Gastroesophageal sphincter (tissue), 4 donors: ENCODE results near the gene KRTAP29-1. TPM values are rescaled to one million over a fixed set of nuclear protein-coding genes. Genes with fewer than 3 reads are reported as not detected.
"Not testable (repeated sequence)": the region's sequence is repeated elsewhere in the genome, so short reads cannot be mapped to it uniquely, and the experiment has no call there.

ENCODE experiments used
- ATAC-seq: fragments of 150-250 bp; one replicate; pipeline ENCODE4 v1.9.1; 2016; ENCODE audit warnings: mild to moderate bottlenecking, moderate library complexity
- H3K27ac ChIP-seq, 4 donors: fragments of 200-600 bp; sonication (generic) in 3 of 4; 1 replicate in 3 of 4; 2 replicates in 1 of 4; pipeline ENCODE4 v1.5.1; 2016 to 2019
- H3K27me3 ChIP-seq: fragments of 200-600 bp; sonication (generic); one replicate; pipeline ENCODE4 v1.5.1; 2019
- H3K36me3 ChIP-seq, 2 donors: fragments of 200-600 bp; sonication (generic); one replicate each; pipeline ENCODE4 v1.5.1; 2019; ENCODE audit warnings: control low read depth in 1 of 2
- H3K4me1 ChIP-seq, 3 donors: fragments of 200-600 bp; sonication (generic); 1 replicate in 2 of 3; 2 replicates in 1 of 3; pipeline ENCODE4 v1.5.1; 2016 to 2019; ENCODE audit warnings: control low read depth in 2 of 3
- H3K4me3 ChIP-seq, 2 donors: fragments of 200-600 bp; sonication (generic); one replicate each; pipeline ENCODE4 v1.5.1; 2019; ENCODE audit warnings: mild to moderate bottlenecking in 1 of 2, moderate library complexity in 1 of 2
- H3K9me3 ChIP-seq, 3 donors: fragments of 200-600 bp; sonication (generic); one replicate each; pipeline ENCODE4 v1.5.1; 2017 to 2019; ENCODE audit warnings: control low read depth in 2 of 3
- CTCF ChIP-seq, 4 experiments: fragments of 200-600 bp in 2 of 4; fragments of 450-650 bp in 2 of 4; sonication (generic) in 1 of 4; IDR thresholded peaks; one replicate each; pipeline ENCODE4 v1.5.1; 2017 to 2019; ENCODE audit warnings: antibody characterized with exemption in 4 of 4, mild to moderate bottlenecking in 2 of 4, moderate library complexity in 2 of 4
- EP300 ChIP-seq: sonication (generic); formaldehyde crosslinking; IDR thresholded peaks from one replicate; pipeline ENCODE4 v1.6.1; 2017; ENCODE audit warnings: antibody characterized with exemption, mild to moderate bottlenecking
- POLR2A ChIP-seq, 2 donors: fragments of 450-650 bp; IDR thresholded peaks; one replicate each; pipeline ENCODE4 v1.6.1; 2017; ENCODE audit warnings: antibody characterized with exemption in 2 of 2, mild to moderate bottlenecking in 2 of 2, moderate library complexity in 1 of 2
- POLR2AphosphoS5 ChIP-seq: sonication (generic); formaldehyde crosslinking; IDR thresholded peaks from one replicate; pipeline ENCODE4 v1.6.1; 2017; ENCODE audit warnings: antibody characterized with exemption
- WGBS, 2 donors: methylation state at CpG; one replicate each; pipeline ENCODE4 v1.1.5; 2018; ENCODE audit warnings: low coverage in 1 of 2; 5-methylcytosine and 5-hydroxymethylcytosine counted together
- total RNA-seq, 4 donors: library from RNA; depleted of rRNA; stranded (reverse); fragments of >200 nt; gene quantifications; one replicate each; pipeline ENCODE4 v1.1.0, GENCODE V29; 2016

KRTAP29-1 gene
- total RNA-seq, 4 donors from 2014 or later = not detected

GRCh38 chr17:41265078-41265477, 37.6 kb downstream of the KRTAP29-1 start, which contains the start of gene KRTAP9-6:
KRTAP9-6 (plus strand) TSS chr17:41265378; CDS start chr17:41265378, 0 bp downstream.
- Histone ChIP-seq H3K4me3 (no peak within 1 kb of the TSS), H3K4me1 (no peaks in the 10 kb centered on the region), H3K27me3 (peaks cover 10% of the 10 kb centered on the region), H3K9me3 (no peaks in the 10 kb centered on the region), H3K36me3 (no peaks in the 10 kb centered on the region), H3K27ac (no peak within 1 kb of the TSS)
- no peak for ATAC-seq
- 38 to 70% methylated on average over 2 of the region's 2 CpGs for WGBS, 2 donors
- TF ChIP-seq POLR2AphosphoS5 = no peak
- no peak for TF ChIP-seq CTCF (IDR thresholded peaks at IDR 0.05)
- TF ChIP-seq EP300 = no peak
- TF ChIP-seq POLR2A (IDR thresholded peaks at IDR 0.05) = no peak

- 81 to 88% methylated on average over 1 to 3 of the region's 3 CpGs for WGBS, 2 donors
- H3K4me1 ChIP-seq = no peaks in the 10 kb centered on the region
- ATAC-seq = no peak
- TF ChIP-seq EP300 = no peak
- no peak for TF ChIP-seq POLR2A (IDR thresholded peaks at IDR 0.05)
- no peak for TF ChIP-seq POLR2AphosphoS5
- TF ChIP-seq CTCF (IDR thresholded peaks at IDR 0.05) = no peak
- H3K27ac ChIP-seq = no peak overlapping the region
- no peak overlapping the region for H3K4me3 ChIP-seq
- H3K27me3 ChIP-seq = peaks cover 10% of the 10 kb centered on the region
- no peaks in the 10 kb centered on the region for H3K9me3 ChIP-seq
- H3K36me3 ChIP-seq = no peaks in the 10 kb centered on the region
Observed at GRCh38 chr17:41264599-41264998, 38.1 kb downstream of the KRTAP29-1 start.

GRCh38 chr17:41263212-41263611, 39.4 kb downstream of the KRTAP29-1 start:
- 54 to 58% methylated on average over 2 of the region's 2 CpGs for WGBS, 2 donors
- H3K27me3 ChIP-seq = peaks cover 21% of the 10 kb centered on the region
- no peaks in the 10 kb centered on the region for H3K9me3 ChIP-seq
- H3K4me3 ChIP-seq = no peak overlapping the region
- no peaks in the 10 kb centered on the region for H3K36me3 ChIP-seq
- H3K27ac ChIP-seq = no peak overlapping the region
- no peak for ATAC-seq
- TF ChIP-seq POLR2AphosphoS5 = no peak
- no peak for TF ChIP-seq CTCF (IDR thresholded peaks at IDR 0.05)
- no peak for TF ChIP-seq EP300
- no peak for TF ChIP-seq POLR2A (IDR thresholded peaks at IDR 0.05)
- no peaks in the 10 kb centered on the region for H3K4me1 ChIP-seq

GRCh38 chr17:41258406-41258805, 44.2 kb downstream of the KRTAP29-1 start:
- H3K36me3 ChIP-seq = no peaks in the 10 kb centered on the region
- TF ChIP-seq POLR2AphosphoS5 (no peak), EP300 (no peak), POLR2A (IDR thresholded peaks at IDR 0.05) (no peak), CTCF (IDR thresholded peaks at IDR 0.05) (no peak)
- H3K9me3 ChIP-seq = no peaks in the 10 kb centered on the region
- no peak overlapping the region for H3K4me3 ChIP-seq
- H3K27ac ChIP-seq = no peak overlapping the region
- no peaks in the 10 kb centered on the region for H3K4me1 ChIP-seq
- no peak for ATAC-seq
- H3K27me3 ChIP-seq = peaks cover 30% of the 10 kb centered on the region

- Histone ChIP-seq H3K4me1 (no peaks in the 10 kb centered on the region), H3K27me3 (peaks cover 38% of the 10 kb centered on the region), H3K9me3 (no peaks in the 10 kb centered on the region), H3K27ac (no peak overlapping the region), H3K4me3 (no peak overlapping the region), H3K36me3 (no peaks in the 10 kb centered on the region)
- WGBS, 2 donors = 69 to 85% methylated on average over 1 of the region's 1 CpG
- no peak for ATAC-seq
- TF ChIP-seq POLR2AphosphoS5 (no peak), POLR2A (IDR thresholded peaks at IDR 0.05) (no peak), CTCF (IDR thresholded peaks at IDR 0.05) (no peak), EP300 (no peak)
Observed at GRCh38 chr17:41256291-41256685, 46.4 kb downstream of the KRTAP29-1 start.

- ATAC-seq, H3K4me3 ChIP-seq, H3K4me1 ChIP-seq, H3K36me3 ChIP-seq, H3K9me3 ChIP-seq, H3K27ac ChIP-seq: not testable (repeated sequence)
- 60% methylated on average over 1 of the region's 5 CpGs; no CpG with 5 or more reads in 1 of the 2 donors for WGBS, 2 donors
- H3K27me3 ChIP-seq = peaks cover 40% of the 10 kb centered on the region
Observed at GRCh38 chr17:41255381-41256290, 47.0 kb downstream of the KRTAP29-1 start, which contains the start of gene KRTAP9-9. KRTAP9-9 (plus strand) TSS chr17:41255384.
